ENCODE measurements around the gene GIPC3.
"Not testable (repeated sequence)": the region's sequence is repeated elsewhere in the genome, so short reads cannot be mapped to it uniquely, and the experiment has no call there.

The GIPC3 gene

DNA sequence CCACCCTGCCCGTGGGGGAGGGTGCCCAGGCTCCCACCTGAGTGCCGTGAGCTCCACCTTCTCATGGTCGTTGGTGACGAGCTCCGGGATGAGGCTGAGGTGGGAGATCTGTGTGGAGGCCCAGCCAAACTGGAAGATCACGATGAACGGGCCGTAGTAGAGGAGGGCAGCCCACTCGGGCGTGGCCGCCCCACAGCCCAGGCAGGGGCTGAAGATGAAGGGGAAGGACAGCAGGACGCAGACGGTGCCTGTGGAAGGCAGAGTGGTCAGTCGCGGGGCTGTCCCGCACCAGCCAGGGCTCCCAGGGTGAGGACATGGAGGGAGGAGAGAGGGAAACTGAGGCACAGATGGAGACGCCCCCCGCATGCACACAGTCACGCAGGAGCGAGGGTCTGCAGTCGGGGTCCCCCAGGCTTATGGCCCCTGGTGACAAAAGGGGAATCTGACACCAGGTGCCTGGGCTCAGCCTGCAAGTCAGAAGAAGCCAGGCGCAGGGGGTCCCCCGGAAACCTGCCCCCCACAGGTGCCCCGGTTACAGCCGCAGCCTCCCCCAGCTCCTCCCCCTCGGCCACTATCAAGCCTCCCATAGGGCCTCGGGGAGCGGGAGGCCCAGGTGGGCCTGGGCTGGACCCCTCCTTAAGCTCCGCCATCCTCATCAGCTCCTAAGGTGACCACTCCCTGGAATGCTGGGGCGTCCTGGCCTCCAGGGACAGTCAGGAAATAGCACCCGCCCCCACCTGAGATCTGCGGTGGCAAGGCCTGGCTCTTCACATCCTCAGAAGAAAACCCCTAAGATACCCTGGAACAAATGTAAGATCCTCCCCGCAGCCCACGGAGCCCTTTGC is 34.1 kb upstream of the GIPC3 start:
- no peak for DNase-seq (ENCODE audit: low read depth in 2 of 2)

DNA sequence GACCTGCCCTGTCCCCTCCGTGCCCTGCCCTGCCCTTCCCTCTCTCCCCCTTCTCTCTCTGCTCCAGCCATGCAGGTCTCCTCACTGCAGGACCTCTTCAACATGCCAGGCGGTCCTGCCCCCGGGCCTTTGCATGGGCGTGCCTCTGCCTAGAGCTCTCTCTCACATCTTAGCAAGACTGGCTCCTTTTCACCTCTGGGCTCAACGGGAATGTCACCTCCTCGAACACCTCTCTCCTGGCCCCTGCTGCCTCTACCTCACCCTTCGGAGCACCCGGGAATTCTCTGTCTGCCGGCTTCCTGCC is 33.5 kb upstream of the GIPC3 start:
- no peak for DNase-seq (ENCODE audit: low read depth in 2 of 2)

DNA sequence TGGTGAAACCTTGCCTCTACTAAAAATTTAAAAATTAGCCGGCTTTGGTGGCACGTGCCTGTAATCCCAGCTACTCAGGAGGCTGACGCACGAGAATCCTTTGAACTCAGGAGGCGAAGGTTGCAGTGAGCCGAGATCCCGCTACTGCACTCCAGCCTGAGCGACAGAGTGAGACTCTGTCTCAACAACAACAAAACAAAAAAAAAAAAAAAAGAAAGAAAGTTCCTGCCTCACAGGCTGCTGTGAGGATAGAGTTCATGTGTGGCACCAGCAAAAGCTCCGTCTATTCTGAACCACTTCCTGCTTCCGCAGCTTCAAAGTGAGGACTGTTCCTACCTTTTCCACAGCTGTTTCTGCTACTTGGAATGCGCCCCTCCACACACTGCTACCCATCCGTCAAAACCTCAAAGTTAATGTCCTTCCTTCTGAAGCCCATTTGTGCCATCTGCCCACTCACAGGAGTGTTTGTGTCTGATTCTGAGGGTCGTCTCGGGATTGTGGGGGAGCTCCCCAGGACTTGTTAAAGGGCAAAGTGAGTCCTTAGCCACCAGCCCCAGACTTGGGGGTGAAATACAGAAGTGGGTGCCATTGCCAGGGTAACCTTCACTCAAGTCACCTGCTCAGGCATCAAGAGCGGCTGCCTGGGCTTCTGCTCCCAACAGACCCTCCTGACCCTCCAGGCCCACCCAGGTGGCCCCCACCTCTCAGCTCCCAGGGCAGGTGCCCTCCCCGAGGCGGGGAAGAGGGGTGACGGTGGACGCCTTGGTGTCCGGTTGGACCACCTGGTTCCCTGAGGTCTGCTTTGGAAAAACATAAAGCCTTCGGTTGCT is 30.8 kb upstream of the GIPC3 start:
- no peak for DNase-seq (ENCODE audit: low read depth in 2 of 2)

DNA sequence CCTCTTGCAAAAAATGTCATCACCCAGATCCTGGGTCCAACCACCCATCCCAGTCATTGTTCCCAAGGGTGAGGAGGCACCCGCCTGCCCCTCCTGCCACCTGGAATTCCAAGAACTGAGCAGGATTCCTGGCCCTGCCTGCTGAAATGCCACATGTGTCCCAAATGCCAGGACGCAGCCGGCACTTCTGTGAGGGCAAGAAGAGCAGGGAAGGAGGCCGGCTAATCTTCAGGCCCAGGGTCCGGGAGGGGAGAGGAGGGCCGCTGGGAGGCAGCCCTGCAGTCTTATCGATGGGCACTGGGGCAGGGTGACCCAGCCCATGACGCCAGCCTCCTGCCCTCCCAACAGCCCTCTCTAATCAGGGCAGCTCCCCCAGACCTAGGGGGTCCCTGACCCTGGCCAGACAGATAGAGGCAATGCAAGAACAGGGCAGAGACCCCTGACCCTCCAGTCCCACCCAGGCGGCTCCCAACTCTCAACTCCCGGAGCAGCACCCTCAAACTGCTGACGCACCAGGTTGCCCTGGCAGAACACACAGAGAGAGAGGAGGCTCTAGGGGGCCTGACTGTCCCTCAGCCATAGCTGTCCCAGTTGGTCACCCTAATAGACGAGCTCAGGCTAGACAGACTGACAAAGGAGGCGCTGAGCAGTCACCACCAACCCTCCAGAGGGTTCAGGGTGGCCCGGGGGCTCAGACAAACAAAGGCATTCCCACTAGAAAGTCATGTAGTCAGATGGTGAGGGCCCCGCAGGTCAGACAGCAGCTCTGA is 29.4 kb upstream of the GIPC3 start:
- DNase-seq (ENCODE audit: low read depth in 2 of 2): no peak

DNA sequence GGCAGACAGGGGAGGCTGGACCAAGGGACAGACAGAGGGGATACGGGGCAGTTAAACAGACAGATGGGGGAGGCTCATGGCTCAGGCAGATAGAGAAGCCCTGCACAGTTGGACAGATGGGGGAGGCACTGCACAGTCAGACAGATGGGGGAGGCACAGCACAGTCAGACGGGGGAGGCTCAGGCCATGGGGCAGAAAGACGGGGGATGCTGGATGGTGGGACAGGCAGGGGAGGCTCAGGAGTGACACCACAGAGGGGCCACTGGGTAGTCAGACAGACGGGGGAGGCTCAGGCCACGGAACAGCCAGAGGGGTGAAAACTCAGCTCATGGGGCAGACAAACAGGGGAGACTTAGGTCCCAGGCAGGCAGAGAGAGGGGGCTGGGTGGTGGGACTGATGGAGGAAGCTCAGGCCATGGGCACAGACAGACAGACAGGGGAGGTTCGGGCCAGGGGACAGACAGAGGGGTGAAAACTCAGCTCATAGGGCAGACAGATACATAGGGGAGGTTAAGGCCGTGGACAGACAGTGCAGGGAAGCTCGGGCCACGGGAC is 28.8 kb upstream of the GIPC3 start:
- DNase-seq (ENCODE audit: low read depth in 2 of 2): no peak

DNA sequence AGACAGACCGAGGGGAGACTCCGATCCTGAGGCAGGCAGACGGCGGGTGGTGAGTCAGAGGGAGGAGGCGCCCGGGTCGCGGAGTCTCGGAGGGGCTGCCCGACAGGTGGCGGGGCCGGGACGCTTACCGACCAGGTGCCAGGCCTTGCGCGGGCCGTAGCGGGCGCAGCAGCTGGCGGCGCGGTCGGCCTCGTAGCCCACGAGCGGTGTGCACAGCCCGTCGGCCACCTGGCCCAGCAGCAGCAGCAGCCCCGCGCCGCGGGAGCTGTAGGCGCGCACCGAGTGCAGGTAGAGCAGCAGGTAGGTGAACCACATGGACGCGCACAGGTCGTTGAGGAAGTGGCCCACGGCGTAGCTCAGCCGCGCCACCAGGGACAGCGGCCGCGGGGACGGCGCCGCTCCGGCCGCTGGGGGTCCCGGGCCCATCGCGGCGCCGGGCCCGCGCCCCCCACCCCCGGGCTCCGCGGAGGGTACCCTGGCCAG is 28.3 kb upstream of the GIPC3 start:
- peak; percentile 46 to 50 for DNase-seq (ENCODE audit: low read depth in 2 of 2)

DNA sequence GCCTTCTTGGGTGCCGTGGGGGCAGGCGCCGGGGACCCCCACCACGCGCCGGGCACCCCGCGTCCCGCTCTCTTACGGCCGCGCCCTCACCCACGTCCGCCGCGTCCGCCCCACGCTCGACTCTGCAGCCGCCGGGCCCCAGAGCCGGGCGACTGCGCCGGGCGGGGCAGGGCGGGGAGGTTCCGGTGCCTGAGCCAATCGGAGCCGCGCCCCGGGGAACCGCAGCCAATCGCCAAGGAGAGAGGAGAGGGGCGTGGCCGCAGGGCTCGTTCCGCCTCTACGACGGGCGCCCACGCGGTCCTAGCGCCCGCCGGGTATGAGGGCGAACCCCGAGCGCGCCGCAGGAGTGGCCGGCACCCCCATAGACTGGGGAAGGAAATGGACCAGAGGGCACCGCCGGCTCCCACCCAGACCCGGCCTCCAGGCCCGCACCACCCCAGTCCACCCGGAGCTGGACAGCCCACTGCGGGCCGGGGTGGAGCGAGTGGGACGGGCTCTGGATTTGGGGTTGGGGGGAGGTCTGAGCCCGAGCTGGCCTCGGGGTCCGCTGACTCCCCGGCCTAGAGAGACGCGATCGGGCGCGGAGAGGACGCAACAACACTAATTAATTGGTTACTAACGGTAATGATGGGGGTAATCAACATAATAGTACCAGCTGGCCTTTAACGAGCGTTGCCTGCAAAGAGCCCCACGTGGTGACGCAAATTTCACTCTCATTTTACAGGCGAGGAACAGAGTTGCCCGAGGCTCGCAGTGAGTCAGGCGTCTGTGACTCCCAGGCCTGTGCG is 27.6 kb upstream of the GIPC3 start, which contains the start of gene MFSD12:
Gene MFSD12, minus strand, starts transcription at position 126 of the 788 bp plus-strand sequence. CDS start 183 bp downstream, outside the sequence.
- DNase-seq (ENCODE audit: low read depth in 2 of 2): peak; percentile 94 to 95

DNA sequence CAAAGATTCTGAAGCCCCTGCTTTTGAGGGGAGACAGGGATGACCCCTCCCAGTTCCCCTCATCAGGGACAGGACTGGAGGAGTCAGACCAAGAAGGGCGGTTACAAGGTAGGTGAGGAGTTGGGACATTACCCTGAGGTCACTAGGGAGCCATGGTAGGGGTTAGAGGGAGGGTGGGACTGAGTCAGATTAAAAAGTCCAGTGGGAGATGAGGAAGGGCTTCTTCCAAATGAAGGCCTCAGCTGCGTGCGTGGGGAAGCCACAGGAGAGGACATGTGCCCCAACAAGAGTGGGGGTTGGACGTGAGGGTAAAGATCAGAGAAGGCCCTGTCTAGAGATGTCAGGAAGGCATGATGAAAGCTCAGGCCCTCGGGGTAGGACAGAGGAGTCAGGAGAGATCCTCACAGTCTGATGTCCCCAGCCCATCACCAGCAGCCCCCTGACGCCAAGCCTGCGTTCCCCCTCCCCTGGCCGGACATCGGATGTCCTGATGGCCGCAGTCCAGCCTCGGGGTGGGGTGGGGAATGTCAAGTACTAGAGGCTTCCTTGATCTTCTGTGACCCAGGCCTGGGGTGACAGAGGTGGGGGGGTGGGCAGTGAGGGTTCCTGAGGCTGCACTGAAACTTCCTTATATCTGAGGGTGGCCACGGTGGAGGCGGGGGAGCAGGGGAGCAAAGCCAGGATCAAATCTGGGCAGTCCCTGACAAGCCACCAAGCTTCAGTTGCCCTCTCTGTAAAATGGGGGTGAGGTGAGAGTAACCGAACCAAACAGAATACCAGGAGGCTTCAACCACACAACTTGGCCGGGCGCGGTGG is 21.4 kb upstream of the GIPC3 start:
- DNase-seq (ENCODE audit: low read depth in 2 of 2): no peak

DNA sequence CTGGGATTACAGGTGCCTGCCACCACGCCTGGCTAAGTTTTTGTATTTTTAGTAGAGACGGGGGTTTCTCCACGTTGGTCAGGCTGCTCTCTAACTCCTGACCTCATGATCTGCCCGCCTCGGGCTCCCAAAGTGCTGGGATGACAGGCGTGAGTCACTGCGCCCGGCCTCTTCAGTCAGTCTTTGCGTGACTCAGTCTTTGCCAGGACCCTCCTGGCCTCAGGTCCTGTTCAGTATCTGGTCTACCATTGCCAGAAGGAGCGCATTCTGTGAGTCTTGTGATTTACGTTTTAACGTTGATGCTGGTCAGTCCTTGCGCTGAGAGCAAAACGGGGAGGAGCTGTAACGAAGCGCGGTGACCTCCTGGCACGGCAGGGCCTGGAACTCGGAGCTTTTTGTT is 20.1 kb upstream of the GIPC3 start:
- no peak for DNase-seq (ENCODE audit: low read depth in 2 of 2)

DNA sequence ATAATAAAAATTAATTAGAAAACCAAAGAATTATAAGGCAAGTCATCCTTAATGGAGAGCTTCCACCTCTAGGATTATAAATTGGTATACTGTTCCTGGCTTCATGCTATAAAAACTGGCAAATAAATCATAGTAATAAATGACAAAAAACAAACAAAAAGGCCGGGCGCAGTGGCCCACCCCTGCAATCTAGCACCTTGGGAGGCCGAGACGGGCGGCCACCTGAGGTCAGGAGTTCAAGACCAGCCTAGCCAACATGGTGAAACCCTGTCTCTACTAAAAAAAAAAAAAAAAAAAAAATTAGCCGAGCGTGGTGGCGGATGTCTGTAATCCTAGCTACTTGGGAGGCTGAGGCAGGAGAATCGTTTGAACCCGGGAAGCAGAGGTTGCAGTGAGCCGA is 15.2 kb upstream of the GIPC3 start:
- DNase-seq (ENCODE audit: low read depth in 2 of 2): not testable (repeated sequence)

DNA sequence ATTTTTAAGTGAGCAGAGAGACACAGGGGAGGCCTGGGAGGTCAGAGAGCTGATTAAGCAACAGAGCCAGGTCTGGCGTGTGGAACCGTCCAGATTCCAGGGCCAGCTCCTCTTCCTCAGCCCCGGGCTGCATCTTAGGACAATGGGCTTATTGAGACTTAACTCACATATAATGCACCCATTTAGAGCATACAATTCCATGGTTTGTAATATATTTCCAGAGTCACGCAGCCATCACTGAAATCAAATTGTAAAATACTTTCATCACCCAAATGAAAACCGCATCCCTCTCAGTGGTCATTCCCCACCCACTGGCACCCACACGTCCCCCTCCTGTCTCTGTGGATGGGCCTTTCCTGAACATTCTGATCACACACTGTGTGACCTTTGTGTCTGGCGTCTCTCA is 14.7 kb upstream of the GIPC3 start:
- no peak for DNase-seq (ENCODE audit: low read depth in 2 of 2)

DNA sequence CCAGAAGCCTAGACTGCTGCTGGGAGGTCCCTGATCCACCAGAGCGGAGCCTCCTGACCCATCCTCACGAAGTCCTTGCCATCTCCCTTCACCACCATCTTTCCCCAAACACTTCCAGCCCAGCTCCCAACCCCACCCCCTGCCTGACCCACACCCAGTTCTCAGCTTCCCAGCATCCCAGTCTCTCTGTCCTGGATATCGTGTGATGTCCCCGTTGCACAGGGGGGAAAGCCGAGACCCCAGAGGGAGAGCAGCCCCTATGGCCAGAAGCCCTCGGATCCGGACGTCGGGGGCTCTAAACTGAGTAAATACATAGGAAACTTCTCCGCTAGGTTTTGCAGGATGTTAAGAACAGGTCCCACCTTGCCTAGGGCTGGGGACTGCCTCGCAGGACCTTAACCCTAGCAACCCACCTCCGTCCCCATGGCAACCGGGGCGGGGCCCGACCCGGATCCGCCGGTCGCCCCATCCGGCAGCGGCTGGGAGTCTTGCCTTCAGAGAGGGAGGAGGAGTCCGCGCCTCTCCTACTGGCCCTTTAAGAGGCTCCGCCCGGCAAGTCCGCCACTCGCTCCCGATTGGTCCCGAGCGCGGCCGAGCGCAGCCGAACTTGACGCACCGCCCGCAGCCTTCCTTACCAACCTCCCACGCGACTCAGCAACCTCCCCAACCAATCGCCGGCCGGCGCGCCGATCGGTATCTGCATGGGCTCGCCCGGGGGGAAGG is 13.0 kb upstream of the GIPC3 start:
- peak; percentile 98 to 99 for DNase-seq (ENCODE audit: low read depth in 2 of 2)

DNA sequence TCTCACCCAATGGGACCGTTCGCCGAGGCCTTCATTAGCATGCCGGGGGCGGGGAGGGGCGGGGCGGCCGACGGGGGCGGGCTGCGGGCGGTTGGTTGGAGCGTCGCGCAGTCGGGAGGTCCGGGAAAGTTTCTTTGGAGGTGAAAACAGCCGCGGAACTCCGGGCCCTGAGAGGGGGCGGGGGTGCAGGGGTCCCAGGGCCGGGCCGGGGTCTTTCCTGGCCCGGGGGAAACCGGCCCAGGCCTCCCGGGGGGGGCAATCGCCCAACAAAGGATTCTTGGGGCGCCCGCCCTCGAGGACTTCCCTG is 12.5 kb upstream of the GIPC3 start, which contains the start of gene HMG20B:
Gene HMG20B, plus strand, starts transcription at position 90 of the 307 bp plus-strand sequence. CDS start 366 bp downstream, outside the sequence.
- no peak for DNase-seq (ENCODE audit: low read depth in 2 of 2)

DNA sequence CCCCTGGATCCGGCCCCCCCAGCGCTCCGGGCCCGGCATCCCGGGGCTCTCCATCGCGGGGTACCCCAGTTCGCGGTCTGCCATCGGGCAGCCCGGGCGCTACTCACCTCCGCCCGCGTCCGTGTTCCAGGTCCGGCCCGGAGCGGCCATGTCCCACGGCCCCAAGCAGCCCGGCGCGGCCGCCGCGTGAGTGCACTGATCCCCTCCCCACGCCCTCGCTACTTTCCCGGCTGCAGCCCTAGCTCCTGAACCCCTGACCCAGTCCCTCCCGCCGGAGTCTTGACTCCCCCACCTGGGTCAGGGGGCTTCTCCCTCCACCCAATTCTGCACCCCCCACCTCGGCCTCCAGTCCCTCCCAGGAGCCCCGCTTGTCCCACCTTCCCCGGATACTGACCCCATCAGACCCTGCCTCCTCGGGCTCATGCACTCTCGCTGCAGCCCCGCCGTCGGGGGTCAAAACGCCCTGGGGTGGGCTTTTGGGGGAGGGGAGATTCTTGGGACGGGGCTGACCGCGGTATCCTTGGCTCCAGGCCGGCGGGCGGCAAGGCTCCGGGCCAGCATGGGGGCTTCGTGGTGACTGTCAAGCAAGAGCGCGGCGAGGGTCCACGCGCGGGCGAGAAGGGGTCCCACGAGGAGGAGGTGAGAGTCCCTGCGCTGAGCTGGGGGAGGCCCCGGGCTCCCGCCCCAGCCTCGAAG is 12.0 kb upstream of the GIPC3 start:
- no peak for DNase-seq (ENCODE audit: low read depth in 2 of 2)

DNA sequence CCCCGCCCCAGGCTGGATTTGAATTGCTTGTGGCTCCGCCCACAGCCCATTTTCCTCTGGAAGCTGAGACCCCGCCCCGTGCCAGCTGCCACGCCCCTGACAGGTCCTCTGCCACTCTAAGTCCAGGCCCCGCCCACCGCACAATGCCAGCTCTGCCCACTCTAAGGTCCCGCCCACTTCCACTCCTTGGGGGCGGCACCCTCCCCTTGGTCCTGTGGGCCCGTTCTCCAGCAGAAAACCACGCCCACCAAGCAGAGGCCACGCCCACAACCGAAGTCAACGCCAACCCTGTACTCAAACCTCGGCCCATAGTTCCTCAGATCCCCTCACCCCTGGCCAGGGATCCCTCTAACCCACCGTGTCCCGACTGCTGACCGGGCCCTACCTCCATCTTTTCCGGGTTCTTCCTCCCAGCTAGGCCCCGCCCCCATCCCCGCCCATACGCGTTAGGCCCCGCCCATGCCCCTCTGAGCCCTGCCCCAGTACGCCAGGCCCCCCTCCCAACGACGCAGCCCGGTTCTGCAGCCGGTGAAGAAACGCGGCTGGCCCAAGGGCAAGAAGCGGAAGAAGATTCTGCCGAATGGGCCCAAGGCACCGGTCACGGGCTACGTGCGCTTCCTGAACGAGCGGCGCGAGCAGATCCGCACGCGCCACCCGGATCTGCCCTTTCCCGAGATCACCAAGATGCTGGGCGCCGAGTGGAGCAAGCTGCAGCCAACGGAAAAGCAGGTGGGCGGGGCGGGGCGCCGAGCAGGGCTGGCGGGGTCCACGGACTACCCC is 11.2 kb upstream of the GIPC3 start:
- DNase-seq (ENCODE audit: low read depth in 2 of 2): peak; percentile 69 to 89

DNA sequence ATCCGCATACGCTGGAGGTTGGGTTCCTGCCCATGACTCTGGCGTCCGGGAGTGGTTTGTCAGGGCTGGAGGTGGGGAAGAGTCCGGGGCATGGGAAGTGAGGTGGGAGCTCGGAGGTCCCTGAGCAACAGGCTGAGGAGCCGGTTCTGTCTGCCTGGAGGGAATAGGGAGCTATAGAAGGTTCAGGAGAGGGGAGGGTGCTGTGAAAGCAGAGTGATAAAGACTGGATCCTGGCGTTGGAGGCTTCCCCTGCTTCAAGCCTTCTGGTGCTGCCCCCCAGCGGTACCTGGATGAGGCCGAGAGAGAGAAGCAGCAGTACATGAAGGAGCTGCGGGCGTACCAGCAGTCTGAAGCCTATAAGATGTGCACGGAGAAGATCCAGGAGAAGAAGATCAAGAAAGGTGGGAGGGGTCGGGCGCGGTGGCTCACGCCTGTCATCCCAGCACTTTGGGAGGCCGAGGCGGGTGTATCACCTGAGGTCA is 10.0 kb upstream of the GIPC3 start:
- no peak for DNase-seq (ENCODE audit: low read depth in 2 of 2)

DNA sequence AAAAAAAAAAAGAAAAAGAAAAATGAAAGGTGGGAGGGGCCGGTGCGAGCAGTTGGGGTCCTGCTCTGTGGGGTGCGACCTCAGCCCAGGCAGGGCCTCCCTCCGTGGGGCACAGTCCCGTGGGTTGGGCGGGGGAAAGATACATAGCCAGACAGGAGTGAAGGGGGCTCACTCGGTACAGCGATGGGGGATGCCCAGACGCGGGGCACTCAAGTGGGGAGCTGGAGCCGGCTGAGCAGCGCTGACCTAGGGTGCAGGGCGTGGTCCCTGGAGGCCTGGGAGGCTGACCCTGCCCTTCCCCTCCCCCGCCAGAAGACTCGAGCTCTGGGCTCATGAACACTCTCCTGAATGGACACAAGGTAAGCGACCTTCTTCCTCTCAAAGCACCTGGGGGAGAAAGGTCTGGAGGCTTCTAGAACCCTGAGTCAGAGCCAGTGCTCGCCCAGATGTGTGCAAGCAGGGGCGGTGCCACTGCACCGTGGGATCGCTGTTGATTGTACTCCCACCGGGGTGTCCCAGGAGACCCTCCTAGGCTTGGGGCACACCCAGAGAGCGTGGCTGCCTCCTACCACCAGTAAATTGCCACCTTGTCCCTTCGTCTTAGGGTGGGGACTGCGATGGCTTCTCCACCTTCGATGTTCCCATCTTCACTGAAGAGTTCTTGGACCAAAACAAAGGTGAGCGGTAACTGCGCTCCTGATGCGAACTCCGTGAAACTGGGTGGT is 9.2 kb upstream of the GIPC3 start:
- DNase-seq (ENCODE audit: low read depth in 2 of 2): no peak

All from activated CD4-positive, alpha-beta T cell treated with anti-CD3 and anti-CD28 coated beads for 24 hours (primary cell).